WTC11 (cell line): ENCODE data around the gene CD2.

Experiments
- CREB1 ChIP-seq: sonication (generic); formaldehyde crosslinking; IDR thresholded peaks from 2 replicates; pipeline ENCODE4 v1.8.0; 2023; ENCODE audit warnings: mild to moderate bottlenecking, missing genetic modification reagents
- CTCF ChIP-seq: fragments of 200-600 bp; IDR thresholded peaks from 2 replicates; pipeline ENCODE4 v1.8.0; 2022; ENCODE audit warnings: antibody characterized with exemption
- E2F5 ChIP-seq: sonication (generic); formaldehyde crosslinking; IDR thresholded peaks from 2 replicates; pipeline ENCODE4 v1.8.1; 2022; ENCODE audit warnings: mild to moderate bottlenecking, moderate library complexity, missing genetic modification reagents
- PREB ChIP-seq: sonication (generic); formaldehyde crosslinking; IDR thresholded peaks from 2 replicates; pipeline ENCODE4 v1.8.1; 2022; ENCODE audit warnings: mild to moderate bottlenecking, missing genetic modification reagents, moderate library complexity, borderline replicate concordance
- TEAD1 ChIP-seq: sonication (generic); formaldehyde crosslinking; IDR thresholded peaks from 2 replicates; pipeline ENCODE4 v1.8.0; 2022; ENCODE audit warnings: mild to moderate bottlenecking, missing genetic modification reagents

- no peak for TF ChIP-seq E2F5
- TF ChIP-seq PREB, result no peak
- no peak for TF ChIP-seq TEAD1 (CRISPR knock-in tag)
- TF ChIP-seq CREB1, result no peak
- TF ChIP-seq CTCF, result no peak
Observed at GRCh38 chr1:116793357-116793935, 39.2 kb downstream of the CD2 start.
